GM23248 (cell line): ENCODE results near the gene DNPH1.

Experiments used
- EZH2 ChIP-seq: fragments of 200-600 bp; sonication (generic); IDR thresholded peaks from 2 replicates; pipeline ENCODE4 v1.6.1; 2018; ENCODE audit warnings: antibody characterized with exemption, mild to moderate bottlenecking; ENCODE audit not compliant: insufficient read depth, poor library complexity, severe bottlenecking
- EZH2phosphoT487 ChIP-seq: fragments of 200-600 bp; sonication (generic); IDR thresholded peaks from 2 replicates; pipeline ENCODE4 v1.6.1; 2018; ENCODE audit warnings: antibody characterized with exemption, moderate library complexity, mild to moderate bottlenecking, low read depth; ENCODE audit not compliant: insufficient read depth

DNA sequence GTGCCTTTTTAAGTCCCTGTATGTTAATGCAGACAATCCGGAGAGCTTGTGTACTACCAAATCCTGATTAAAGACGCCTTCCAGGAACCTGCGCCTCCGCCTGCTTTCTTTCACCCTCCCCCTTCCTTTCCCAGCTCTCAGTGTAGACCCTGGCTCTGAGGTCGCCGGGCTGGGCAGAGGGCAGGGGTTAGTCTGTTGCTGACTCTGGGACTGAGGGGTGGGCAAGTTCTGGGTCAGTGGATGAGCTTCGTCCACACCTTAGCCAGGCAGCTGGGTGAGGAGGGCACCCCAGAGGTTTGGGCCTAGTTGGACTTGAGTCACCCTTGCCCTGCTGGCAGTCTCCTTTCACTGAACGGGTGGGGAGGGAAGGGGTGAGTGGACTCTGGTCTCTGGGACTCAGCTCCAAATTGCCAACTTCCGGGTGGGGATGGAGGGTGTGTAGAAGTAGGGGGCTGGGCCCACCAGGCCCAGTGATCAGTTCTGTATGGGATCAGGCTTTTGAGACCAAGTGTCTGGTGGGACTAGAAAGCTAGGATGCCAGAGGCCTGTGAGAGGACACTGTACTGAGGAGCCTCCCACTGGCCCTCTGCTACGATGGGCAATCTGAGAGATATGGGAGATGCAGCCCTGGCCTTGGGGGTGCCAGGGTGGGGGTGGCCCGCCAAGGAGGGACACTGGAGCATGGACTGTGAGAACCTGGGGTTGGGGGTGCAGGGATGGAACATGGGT is 47.5 kb upstream of the DNPH1 start:
- no peak for TF ChIP-seq EZH2
- no peak for TF ChIP-seq EZH2phosphoT487
